Esophagus (tissue), 2 donors: ENCODE measurements around the gene SCN2A. TPM values are rescaled to one million over a fixed set of nuclear protein-coding genes. Genes with fewer than 3 reads are reported as not detected.

ENCODE experiments used
- polyA plus RNA-seq, 2 donors: library from polyadenylated mRNA; stranded (reverse); fragments of 200-250 nt; gene quantifications; one replicate each; pipeline ENCODE4 v1.2.3, GENCODE V29; 2013
- donor health status: healthy with polysubstance abuse.
- donor health status: Bipolar disorder and iron deficiency.

Gene SCN2A
- polyA plus RNA-seq, 2 donors = 0.01 to 0.02 TPM

Other genes starting within 250 kb of the SCN2A start
- under 1 TPM; 0.04 to 0.06 TPM for gene SCN3A, start 35.4 kb upstream of the SCN2A start, polyA plus RNA-seq
- gene CSRNP3, start 230.3 kb downstream of the SCN2A start, polyA plus RNA-seq = under 1 TPM; 0.38 to 0.55 TPM